Progenitor cell of endocrine pancreas (in vitro differentiated cells): ENCODE results near the gene BLVRB. TPM values are rescaled to one million over a fixed set of nuclear protein-coding genes. Genes with fewer than 3 reads are reported as not detected.

Experiments used
- DNase-seq: peaks from one replicate; pipeline ENCODE4 v3.0.0; 2021; ENCODE audit warnings: low spot score; ENCODE audit not compliant: unreplicated experiment
- H3K27ac Mint-ChIP-seq: 2 replicates; pipeline ENCODE4 v1.8.0; 2021; ENCODE audit warnings: mild to moderate bottlenecking, moderate library complexity, mixed read lengths
- H3K27me3 Mint-ChIP-seq: 2 replicates; pipeline ENCODE4 v1.8.0; 2021; ENCODE audit warnings: mixed read lengths
- H3K36me3 Mint-ChIP-seq: 2 replicates; pipeline ENCODE4 v1.8.0; 2022; ENCODE audit warnings: mixed read lengths; ENCODE audit not compliant: insufficient read depth
- H3K4me1 Mint-ChIP-seq: 2 replicates; pipeline ENCODE4 v1.8.0; 2021; ENCODE audit warnings: low read depth, mixed read lengths
- H3K4me3 Mint-ChIP-seq: 2 replicates; pipeline ENCODE4 v1.8.0; 2021; ENCODE audit warnings: low read depth, mild to moderate bottlenecking, moderate library complexity, mixed read lengths
- H3K9me3 Mint-ChIP-seq: 2 replicates; pipeline ENCODE4 v1.8.0; 2021; ENCODE audit warnings: low read depth, mixed read lengths
- CTCF ChIP-seq: fragments of 200-600 bp; sonication (generic); IDR thresholded peaks from one replicate; pipeline ENCODE4 v1.5.0; 2021; ENCODE audit warnings: antibody characterized with exemption, mild to moderate bottlenecking; ENCODE audit not compliant: unreplicated experiment
- total RNA-seq: library from RNA; stranded (reverse); gene quantifications from 2 replicates; pipeline ENCODE4 v1.2.1, GENCODE V29; 2021

Gene BLVRB
- total RNA-seq, 1 donor from 2014 or later = 14.0 TPM

GRCh38 chr19:40453151-40453735 is 12.3 kb downstream of the BLVRB start:
- Mint-ChIP-seq H3K27ac (no peak overlapping the region), H3K27me3 (no peaks in the 10 kb centered on the region), H3K9me3 (no peaks in the 10 kb centered on the region), H3K4me1 (peaks cover 1% of the 10 kb centered on the region), H3K36me3 (no peaks in the 10 kb centered on the region), H3K4me3 (no peak overlapping the region)
- no peak for TF ChIP-seq CTCF
- no peak for DNase-seq

DNA sequence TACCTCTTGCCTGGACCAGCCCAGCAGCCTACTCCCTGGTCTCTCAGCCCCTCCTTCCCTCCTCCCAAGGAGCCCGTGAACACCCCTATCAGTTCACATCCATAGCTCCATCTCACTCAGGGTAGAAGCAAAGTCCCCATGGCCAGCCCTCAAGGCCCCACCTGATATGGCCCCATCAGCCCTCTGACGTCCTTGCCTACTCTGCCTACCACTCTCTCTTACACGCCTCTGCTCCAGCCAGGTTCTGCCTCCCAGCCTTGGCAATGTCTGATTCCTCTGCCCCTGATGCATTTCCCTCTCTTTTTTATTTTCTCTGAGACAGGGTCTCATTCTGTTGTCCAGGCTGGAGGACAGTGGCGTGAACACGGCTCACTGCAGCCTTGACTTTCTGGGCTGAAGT is 13.5 kb downstream of the BLVRB start:
- peaks cover 1% of the 10 kb centered on the region for H3K4me1 Mint-ChIP-seq
- H3K9me3 Mint-ChIP-seq = no peaks in the 10 kb centered on the region
- no peaks in the 10 kb centered on the region for H3K27me3 Mint-ChIP-seq
- no peak overlapping the region for H3K4me3 Mint-ChIP-seq
- H3K36me3 Mint-ChIP-seq = no peaks in the 10 kb centered on the region
- no peak for TF ChIP-seq CTCF
- no peak for DNase-seq
- peak overlapping the region; percentile 85 for H3K27ac Mint-ChIP-seq

DNA sequence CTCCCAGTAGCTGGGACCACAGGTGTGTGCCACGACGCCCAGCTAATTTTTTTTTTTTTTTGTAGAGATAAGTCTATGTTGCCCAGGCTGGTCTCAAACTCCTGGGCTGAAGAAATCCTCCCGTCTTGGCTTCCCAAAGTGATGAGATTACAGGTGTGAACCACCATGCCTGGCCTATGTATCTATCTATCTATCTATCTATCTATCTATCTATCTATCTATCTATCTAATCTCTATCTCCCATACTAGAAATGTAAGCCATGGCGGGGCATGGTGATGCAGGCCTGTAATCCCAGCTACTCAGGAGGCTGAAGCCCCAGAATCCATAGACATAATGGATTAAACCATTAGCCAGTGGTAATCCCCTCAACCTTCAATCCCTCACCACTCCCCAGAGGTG is 14.9 kb downstream of the BLVRB start:
- peaks cover 2% of the 10 kb centered on the region for H3K4me1 Mint-ChIP-seq
- H3K4me3 Mint-ChIP-seq = no peak overlapping the region
- H3K27ac Mint-ChIP-seq = no peak overlapping the region
- no peaks in the 10 kb centered on the region for H3K9me3 Mint-ChIP-seq
- DNase-seq = no peak
- H3K36me3 Mint-ChIP-seq = no peaks in the 10 kb centered on the region
- no peaks in the 10 kb centered on the region for H3K27me3 Mint-ChIP-seq
- TF ChIP-seq CTCF = no peak

GRCh38 chr19:40449506-40449905 is 16.0 kb downstream of the BLVRB start:
- DNase-seq = no peak
- Mint-ChIP-seq H3K36me3 (no peaks in the 10 kb centered on the region), H3K9me3 (no peaks in the 10 kb centered on the region), H3K27me3 (no peaks in the 10 kb centered on the region), H3K27ac (no peak overlapping the region), H3K4me3 (no peak overlapping the region), H3K4me1 (peaks cover 8% of the 10 kb centered on the region)
- no peak for TF ChIP-seq CTCF

DNA sequence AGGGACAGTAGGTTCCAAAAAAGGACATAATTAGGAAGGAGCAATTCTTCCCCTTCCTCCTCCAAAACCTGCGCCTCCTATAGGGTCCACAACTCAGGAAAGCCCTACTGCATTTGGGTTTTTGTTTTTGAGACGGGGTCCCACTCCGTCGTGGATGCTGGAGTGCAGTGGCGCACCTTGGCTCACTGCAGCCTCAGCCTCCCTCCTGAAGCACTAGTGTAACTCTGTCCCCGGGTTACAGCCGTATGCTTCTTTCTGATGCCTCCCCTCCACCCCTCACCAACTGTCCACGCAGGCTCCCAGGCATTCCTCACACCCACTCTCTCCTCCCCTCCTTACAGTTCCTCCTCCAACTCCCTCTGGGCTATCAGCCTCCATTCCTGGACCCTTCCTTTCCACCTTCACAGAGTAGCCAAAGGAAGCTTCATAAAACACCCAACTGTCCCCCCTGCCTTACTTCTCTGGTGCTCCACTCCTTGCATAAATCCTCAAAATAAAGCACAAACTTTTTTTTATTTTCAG is 19.2 kb downstream of the BLVRB start:
- Mint-ChIP-seq H3K4me1 (peaks cover 17% of the 10 kb centered on the region), H3K27ac (no peak overlapping the region), H3K9me3 (no peaks in the 10 kb centered on the region), H3K4me3 (no peak overlapping the region), H3K36me3 (peaks cover 4% of the 10 kb centered on the region), H3K27me3 (no peaks in the 10 kb centered on the region)
- TF ChIP-seq CTCF = no peak
- DNase-seq = no peak
